Renal cortical epithelial cell (primary cell): Measurements from ENCODE around the gene CA10. TPM values are rescaled to one million over a fixed set of nuclear protein-coding genes. Genes with fewer than 3 reads are reported as not detected.

Source experiments
- DNase-seq: peaks from one replicate; pipeline ENCODE4 v3.0.0-alpha.2; 2011; ENCODE audit warnings: low read depth
- total RNA-seq: library from RNA; depleted of rRNA; stranded (reverse); fragments of >200 nt; gene quantifications from 2 replicates; pipeline ENCODE4 v1.2.3, GENCODE V29; 2014

CA10 gene
- total RNA-seq, 1 donor from 2014 or later: not detected

DNA sequence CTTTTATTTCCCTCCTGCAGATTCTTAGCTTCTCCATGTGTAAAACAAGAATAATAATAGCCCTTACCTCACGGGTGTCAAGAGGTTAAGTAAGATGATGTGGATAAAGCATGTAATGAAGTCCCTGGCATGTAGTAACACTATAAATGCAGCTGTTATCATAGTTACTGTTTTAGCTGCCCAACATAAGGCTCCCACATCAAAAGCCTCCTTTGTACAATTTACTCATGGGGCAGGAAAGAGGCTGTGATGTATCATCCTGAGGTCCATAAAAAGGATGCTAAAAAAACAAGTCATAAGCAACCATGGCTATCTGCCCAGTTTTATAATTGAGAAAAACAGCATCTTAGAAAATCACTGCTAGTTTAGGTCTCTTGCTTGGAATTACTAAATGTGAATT, 339.7 kb downstream of the CA10 start:
- peak; percentile 11 for DNase-seq

DNA sequence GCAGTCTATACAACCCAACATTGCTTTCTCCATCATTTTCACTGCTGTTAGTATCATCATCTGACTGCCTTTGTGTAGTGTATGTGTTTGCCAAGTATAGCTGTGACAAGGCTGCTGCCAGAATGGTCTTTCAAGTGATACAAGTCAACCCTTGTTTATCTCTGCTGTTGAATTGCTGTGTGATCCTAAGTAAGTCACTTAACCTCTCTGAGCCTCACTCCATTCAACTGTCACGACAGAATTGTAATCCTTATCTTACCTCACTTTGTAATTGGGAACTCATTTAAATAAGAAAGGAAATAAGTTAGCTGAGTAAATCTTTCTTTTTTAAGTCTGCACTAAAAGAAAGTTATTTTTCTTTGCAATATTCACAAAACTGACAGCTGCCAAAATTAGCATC, 340.6 kb downstream of the CA10 start:
- DNase-seq: no peak

DNA sequence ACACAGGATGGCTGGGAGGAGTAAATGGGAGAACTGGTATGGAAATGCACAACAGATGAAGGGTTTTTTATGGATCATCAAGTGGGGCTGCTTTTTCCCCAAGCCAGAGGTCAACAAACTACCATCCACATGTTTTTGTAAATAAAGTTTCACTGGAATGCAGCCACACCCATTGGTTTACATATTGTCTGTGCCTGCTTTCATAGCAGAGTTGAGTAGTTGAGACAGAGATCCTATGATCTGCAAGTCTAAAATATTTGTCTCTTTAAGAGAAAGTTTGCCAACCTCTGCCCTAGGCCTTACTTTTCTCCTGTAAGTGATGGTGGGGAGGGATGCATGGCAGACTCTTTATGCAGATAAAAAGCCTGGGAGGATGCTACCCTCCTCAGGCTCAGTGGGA, 341.4 kb downstream of the CA10 start:
- DNase-seq: no peak

DNA sequence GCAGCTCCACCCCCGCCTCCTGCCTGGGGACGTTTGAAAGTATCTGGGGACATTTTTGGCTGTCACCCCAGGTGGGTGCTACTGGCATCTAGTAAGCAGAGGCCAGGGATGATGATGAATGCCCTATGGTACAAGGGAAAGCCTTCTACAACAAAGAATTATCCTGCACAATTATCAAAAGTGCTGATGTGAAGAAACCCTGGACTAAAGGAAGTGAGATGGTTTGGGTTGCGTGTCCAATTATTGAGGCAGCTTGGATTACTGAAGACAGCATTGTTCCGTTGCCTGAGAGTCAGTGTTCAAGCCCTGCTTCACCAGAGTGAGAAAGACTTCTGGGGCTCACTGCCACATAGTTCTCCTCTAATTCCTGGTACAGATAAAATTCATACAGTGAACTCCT, 343.4 kb downstream of the CA10 start:
- no peak for DNase-seq

DNA sequence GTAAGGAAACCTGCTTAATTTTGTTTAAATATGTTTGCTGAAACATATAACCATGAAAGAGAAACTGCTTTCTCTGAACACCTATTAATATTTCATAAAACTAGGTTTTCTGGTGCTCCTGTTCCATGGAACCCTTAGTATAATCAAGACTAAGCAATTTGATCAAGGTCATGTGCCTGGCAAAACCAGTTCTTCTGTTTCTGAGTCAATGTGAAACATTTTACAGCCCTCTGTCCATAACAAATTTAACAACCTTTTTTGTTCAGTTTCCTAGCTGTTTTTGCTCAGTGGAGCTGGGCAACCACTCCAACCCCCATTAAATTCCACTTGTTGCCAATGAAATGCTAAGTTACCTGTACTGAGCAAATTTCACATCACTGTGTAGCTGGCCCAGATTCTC, 344.0 kb downstream of the CA10 start:
- no peak for DNase-seq

DNA sequence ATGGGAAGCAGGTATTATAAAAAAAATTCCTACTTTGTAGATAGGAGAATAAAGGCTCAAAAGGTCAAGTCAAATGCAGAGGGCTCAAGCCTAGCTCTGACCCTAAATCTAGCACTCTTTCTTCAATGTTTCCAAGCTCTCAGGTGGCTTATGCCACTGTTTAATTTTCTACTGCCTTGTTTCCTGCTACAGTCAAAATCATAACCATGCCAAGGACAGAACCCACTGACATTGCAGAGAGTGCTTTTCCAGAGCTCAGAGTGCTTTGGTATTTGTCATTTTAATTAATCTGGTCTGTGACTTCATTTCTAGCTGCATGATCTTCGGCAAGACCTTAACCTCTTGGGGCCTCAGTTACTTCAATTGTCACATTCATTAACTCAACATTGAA, 344.7 kb downstream of the CA10 start:
- DNase-seq: no peak

DNA sequence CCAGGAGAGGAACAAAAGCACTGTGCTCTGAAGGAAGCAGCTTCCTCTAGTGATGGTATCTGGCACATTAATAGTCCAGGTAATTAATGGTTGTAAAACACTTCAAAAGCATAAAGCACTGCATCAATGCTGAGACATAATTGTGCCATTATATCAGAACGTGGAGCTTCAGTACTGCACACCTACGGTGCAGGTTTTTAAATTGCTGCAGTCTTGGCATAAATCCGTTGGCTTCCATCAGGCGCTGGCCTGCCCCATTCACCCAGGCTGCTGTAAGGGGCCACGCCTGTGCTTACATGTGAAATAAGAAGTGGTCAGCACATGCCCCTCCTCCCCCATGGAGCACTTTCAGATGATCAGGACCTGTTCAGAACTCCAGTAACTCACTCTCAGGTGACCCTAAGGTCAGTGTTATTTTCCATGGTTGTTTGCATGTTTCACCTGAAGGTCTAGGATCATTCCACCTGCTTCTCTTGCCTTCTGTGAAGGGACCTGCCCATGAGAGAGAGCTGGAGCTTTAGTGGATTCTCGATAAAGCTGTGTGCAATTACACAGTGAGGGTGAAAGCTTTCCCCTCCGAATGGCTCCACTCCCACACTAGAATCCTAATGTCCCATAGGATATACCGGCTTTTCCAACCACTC, 345.3 kb downstream of the CA10 start:
- no peak for DNase-seq

DNA sequence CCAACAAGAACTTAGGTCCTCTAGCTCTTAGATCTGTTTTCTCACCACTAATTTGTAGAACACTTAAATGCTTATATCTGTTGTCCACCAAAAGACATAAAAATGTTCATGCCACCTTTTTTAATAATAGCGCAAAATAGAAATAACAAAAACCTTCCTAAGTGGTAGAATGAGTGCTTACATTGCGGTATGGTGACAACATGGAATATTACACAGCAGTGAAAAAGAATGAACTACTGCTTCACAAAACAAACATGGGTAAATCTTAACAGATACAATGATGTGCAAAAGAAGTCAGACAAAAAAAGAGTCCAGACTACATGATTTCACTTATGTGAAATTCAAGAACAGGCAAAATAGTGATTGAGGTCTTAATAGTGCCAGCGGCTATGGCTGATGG, 351.1 kb downstream of the CA10 start:
- no peak for DNase-seq

DNA sequence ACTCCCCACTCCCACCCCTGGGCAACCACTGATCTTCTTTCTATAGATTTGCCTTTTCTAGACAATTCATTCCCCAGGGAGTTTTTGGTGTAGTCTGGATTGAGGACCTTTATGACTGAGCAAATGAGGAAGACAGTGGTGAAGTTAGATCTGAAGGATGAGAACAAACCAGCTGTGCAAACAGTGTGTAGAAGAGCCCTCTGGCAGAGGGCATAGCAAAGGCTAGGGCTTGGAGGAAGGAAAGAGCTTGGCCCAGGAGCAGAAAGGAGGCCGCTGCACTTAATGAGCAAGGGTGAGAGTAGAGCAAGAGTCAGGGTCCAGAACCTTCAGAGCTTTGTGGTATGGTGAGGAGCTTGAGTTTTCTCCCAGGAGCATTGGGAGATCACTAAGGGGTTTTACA, 352.7 kb downstream of the CA10 start:
- DNase-seq: no peak

DNA sequence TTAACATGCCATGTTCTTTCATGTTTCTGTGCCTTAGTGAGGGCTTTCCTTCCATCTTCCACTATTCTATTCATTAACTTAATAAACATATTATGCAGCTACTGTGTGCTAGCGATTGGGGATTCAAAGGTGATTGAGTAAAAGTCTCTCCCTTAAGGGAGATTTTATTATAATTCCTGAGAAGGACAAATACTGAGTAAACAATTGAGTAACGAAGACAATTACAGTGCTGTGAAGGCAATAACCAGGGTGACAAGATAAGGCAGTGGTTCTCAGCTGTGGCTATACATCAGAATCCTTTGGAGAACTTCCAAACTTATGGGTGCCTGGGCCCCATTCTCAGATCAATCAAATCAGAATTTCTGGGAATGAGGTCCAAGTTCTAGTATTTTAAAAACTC, 353.3 kb downstream of the CA10 start:
- DNase-seq: no peak

DNA sequence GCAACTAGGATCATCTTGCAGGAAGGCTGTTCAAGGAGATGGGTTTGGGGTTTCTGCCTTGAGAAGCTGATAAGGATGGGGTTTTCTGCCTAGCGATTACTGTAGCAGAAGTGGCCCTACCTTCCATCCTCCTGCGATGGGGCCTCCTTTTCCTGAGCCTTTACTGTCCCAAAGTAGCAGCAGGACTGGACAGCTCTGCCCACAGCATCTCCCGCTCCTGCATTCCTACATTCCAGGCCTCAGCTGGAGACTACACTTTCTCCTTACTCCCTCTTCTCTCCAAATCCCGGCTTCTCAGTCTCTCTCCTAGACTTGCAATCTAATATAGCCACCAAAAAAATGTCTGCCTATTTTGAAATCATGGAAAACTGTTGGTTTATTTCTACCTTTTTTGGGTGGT, 355.4 kb downstream of the CA10 start:
- DNase-seq: no peak

DNA sequence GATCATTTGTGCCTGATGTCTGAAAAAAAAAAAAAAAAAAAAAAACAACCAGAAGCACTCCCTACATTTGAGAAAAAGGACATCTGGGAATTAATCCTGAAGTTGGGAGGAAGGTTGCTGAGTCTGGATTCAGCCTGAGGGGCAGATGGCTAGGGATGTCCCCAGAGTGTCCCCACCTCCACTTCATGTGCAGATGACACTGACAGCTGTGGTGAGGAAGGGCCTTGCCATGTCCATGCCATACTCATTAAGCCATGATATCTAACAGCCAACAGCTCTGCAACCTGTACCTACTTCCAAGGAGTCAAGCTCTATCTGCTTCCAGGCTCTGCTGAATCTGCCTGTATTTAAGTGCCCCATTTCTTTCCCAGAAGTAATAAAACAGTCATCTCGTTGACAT, 356.0 kb downstream of the CA10 start:
- DNase-seq: no peak

DNA sequence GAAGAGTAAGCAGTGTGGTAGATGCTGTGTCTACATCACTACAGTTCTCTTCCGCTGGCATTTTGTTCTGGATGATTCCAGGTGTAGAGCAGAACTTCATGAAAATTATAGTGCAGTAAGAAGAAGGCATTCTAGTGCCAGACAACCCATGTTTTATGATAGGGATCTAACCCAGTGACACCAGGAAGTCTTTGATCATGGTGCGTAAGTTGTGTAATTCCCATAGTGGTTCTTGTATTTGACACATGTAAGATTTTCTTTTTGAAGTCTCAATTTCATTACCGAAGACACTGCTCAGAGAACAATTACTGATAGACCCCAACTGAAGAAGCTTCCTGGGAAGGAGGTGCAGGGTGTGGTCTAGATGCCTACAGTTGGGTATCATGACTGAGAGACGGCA, 356.9 kb downstream of the CA10 start:
- no peak for DNase-seq

DNA sequence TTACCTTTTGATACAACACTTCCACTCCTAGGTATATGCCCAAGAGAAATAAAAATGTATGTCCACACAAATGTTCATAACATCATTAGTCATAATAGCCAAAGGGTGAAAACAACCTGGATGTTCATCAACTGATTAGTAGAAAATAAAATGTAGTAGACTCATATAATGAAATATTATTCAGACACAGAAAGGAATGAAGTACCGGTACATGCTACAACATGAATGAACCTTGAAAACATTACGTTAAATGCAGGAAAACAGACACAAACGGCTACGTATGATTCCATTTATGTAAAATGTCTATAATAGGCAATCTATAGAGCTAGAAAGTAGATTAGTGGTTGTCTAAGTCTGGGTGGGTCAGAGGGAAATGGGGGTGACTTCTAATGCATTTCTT, 358.5 kb downstream of the CA10 start:
- no peak for DNase-seq

DNA sequence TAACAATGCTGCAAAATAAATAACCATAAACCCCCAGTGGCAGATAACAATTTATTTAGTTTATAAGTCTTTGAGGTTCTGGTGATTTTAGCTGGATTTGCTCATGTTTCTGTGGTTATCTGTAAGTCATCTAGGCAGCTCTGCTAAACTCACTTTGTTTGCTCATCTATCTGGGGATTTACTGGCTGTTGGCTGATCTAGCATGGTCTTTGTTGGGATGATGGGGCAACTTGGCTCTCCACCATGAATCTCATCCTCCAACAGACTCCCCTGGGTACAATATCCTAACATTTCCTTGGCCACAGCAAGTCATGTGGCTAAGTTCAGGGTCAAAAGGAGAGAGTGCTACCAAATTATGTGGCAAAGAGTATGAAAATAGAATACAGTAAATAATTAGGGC, 359.3 kb downstream of the CA10 start:
- DNase-seq: no peak

DNA sequence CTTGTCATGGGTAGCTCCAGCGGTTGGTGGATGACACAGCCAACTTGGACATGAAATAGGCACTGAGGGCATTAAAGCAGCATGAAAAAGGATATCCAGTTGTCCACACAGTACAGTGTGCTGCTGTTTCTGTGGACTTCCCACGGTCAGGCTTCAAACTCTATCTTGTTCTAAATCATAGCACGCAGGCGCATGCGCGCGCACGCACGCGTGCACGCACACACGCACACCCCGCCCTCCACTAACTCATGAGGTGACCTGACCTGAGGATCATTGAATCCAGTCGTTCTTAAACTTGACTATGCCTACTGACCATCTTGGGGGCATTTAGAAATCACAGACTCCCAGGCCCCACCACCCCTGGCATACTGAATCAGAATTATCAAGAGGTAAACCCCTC, 361.4 kb downstream of the CA10 start:
- DNase-seq: no peak

DNA sequence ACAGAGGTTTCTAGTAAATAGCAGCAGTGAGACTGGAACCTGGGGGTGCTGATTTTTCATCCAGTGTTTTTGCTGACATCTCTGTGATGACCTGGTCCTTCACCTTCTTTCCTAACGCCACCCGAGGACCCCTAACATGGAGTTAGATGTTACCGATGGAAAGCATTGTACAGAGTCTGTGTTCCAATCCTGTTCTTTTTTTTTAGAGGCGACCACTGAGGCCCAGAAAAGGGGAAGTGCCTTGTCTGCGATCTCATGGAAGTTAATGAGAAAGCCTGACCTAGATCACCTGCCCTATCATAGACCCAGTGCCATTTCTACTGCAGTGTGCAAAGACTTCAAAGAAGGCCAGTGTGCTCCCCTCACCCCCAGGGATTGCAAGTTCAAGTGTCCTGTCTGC, 362.5 kb downstream of the CA10 start:
- DNase-seq: no peak

DNA sequence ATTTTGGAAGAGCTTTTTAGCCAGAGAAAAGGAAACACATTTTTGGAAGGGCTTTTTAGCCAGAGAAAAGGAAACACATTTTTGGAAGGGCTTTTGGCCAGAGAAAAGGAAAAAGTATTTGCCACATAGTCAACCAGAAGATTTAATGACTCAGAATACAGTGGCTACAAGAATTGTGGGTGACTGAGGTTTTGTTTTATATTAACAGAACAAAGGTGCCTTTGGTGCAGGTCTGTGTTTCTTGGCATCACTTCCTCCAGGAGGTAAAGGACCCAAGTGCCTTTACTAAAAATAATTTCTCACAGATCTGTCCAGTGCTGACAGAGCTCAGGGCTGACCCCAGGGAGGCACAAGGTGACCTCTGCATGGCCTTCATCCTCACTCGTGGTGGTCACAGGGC, 363.1 kb downstream of the CA10 start:
- peak; percentile 61 for DNase-seq

DNA sequence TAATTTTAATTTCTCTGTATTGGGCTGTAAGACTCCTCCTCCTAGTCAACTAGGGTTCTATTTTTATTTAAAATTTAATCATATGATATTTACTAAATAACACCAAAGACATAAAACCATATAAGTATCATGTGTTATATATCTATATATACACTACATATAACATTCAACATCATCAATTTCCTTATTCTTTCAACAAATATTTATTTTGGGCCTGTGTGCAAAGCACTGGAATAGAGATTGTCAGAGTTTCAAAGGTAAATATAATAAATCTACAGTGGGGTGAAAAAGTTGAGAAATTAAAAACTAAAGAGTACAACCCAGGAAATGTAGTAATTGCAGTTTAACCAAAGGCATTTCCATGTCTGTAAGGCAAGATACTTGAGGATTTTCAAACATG, 364.0 kb downstream of the CA10 start:
- no peak for DNase-seq

DNA sequence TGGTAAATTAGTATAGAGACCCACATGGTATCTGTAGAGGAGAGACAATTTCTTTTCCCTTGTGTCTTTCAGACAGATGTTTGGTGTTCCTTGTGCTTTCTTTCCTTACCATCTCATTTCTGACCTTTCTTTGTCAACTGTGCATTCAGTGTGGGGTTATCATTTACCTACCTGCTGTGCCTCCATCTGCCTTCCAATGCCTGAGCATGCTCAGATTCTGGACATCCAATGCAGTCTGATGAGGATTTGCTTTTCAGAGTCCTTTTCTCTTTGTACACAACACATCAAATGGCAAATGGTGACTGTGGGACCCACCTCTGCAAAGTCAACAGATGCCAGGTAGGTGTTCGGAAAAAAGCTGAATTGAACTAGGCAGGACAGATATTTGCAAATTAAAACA, 364.8 kb downstream of the CA10 start:
- no peak for DNase-seq

DNA sequence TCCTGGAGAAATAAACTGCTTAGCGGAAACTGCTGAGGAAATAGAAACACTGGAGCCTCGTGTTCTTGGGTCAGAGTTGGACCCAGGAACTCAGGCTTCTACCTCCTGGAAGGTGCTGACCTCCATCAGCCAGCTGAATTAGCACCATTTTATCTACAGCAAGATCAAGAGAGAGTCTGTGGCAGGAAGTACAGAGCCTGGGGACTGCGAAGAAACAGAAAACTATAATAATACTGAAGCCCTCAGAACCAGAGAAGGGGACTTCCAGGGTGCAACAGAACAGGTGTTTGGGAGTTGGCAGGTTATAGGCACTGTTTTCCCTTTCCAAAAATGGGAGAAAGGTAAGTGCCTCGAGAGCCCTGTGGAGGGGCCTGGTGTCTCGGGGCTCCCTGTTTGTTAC, 379.7 kb downstream of the CA10 start:
- DNase-seq: no peak

DNA sequence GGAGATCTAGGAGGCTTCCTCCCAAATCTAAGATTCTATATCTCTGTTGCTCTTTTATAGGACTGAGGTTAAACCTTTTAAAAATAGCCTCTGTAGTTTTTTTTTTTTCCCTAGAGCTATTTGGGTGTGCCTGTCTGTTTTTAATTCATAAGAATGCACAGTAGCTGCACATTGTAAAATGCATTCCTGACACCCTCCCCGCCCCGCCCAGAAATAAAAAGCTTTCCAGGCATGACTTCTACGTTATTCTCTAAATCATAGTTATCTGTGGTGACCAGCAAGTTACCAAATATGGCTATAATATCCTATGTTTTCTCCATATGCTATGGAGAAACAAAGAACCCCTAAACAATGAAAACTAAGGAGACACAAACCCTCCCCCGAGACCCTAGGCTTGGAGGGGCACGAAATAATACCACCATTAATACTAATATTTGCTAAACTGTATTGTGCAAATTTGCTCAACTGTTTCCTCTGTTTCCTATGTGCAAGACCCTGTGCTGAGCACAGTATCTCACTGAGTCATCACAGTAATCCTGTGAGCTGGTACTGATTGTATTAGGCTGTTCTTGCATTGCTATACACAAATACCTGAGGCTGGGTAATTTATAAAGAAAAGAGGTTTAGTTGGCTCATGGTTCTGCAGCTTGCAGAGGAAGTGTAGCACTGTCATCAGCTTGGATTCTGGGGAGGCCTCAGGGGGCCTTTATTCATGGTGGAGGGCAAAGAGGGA, 388.3 kb downstream of the CA10 start:
- DNase-seq: peak; percentile 31

DNA sequence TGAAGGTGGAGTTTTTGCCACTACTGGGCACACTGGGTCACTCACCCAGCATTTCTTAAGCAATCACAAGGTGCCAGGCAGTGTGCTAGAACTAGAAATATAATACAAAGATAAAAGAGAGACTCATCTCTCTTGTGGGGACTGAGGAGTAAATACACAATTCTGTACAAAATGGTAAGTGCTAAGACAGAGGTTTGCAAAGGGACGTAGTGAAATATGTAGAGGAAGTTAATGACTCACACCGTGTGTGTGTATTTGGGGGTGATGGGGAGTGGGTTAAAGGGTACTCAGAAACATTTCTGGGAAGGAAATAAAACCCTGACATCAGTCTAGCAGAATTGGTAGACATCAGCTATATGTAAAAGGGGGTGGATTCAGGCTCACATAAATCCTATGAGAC, 389.3 kb downstream of the CA10 start:
- no peak for DNase-seq

DNA sequence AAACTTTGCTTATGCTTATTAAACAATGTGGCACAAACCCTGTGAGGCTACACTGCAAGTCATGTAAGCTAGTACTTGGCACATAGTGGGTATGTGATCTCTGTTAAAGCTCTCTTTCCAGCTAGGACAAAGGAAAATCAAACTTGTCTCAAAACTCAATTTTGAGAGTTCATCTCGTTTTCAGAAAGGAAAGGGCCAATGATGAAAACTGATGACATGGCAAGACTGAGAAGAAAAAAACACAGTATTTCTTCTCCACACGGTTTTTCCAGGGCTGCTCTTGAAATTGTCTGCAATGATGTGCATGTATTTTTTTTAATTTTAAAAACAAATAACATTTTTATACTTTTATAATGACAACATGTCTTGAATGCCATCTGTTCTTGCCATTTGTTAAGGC, 389.8 kb downstream of the CA10 start:
- DNase-seq: no peak
